ENCODE measurements around the gene FLYWCH2. TPM values are rescaled to one million over a fixed set of nuclear protein-coding genes. Genes with fewer than 3 reads are reported as not detected.

The FLYWCH2 gene
- total RNA-seq, 1 donor from 2014 or later, result 15.8 TPM

GRCh38 chr16:2839650-2840450, 43.2 kb upstream of the FLYWCH2 start:
- Histone ChIP-seq H4K20me1 (ENCODE audit: low read depth) (no peaks in the 10 kb centered on the region), H3K9ac (no peak overlapping the region), H3K27me3 (peaks cover 18% of the 10 kb centered on the region), H3K79me2 (ENCODE audit: low read depth) (no peaks in the 10 kb centered on the region), H3K9me3 (ENCODE audit: low read depth) (no peaks in the 10 kb centered on the region), H3F3A (ENCODE audit: low read depth) (no peaks in the 10 kb centered on the region), H3K4me1 (no peaks in the 10 kb centered on the region), H3K36me3 (no peaks in the 10 kb centered on the region), H3K4me2 (no peak overlapping the region), H3K4me3 (no peak overlapping the region), H2AFZ (replicated peaks) (no peak overlapping the region), H3K27ac (no peak overlapping the region)
- H3K9me3 Mint-ChIP-seq, result no peaks in the 10 kb centered on the region
- no peak for TF ChIP-seq EZH2 (IDR thresholded peaks at IDR 0.05)
- TF ChIP-seq CTCF (IDR thresholded peaks at IDR 0.05), result no peak
- TF ChIP-seq EZH2phosphoT487 (IDR thresholded peaks at IDR 0.05), result no peak
- no peak for DNase-seq (ENCODE audit: low spot score)
- H3K27ac Mint-ChIP-seq, result no peak overlapping the region
- H3K27me3 Mint-ChIP-seq (ENCODE audit: insufficient read depth, low read depth), result peaks cover 17% of the 10 kb centered on the region
- peaks cover 15% of the 10 kb centered on the region for H3K4me1 Mint-ChIP-seq
- H3K4me3 Mint-ChIP-seq, result no peak overlapping the region
- H3K36me3 Mint-ChIP-seq, result no peaks in the 10 kb centered on the region

- Mint-ChIP-seq H3K4me1 (peaks cover 9% of the 10 kb centered on the region), H3K4me3 (no peak overlapping the region), H3K27me3 (ENCODE audit: insufficient read depth, low read depth) (peaks cover 13% of the 10 kb centered on the region), H3K9me3 (no peaks in the 10 kb centered on the region), H3K27ac (no peak overlapping the region), H3K36me3 (no peaks in the 10 kb centered on the region)
- no peaks in the 10 kb centered on the region for H4K20me1 ChIP-seq (ENCODE audit: low read depth)
- H2AFZ ChIP-seq (replicated peaks), result no peak overlapping the region
- H3K4me1 ChIP-seq, result no peaks in the 10 kb centered on the region
- no peaks in the 10 kb centered on the region for H3F3A ChIP-seq (ENCODE audit: low read depth)
- H3K4me2 ChIP-seq, result no peak overlapping the region
- H3K27me3 ChIP-seq, result peaks cover 25% of the 10 kb centered on the region
- no peak overlapping the region for H3K27ac ChIP-seq
- no peak overlapping the region for H3K4me3 ChIP-seq
- H3K9ac ChIP-seq, result no peak overlapping the region
- H3K79me2 ChIP-seq (ENCODE audit: low read depth), result no peaks in the 10 kb centered on the region
- no peaks in the 10 kb centered on the region for H3K36me3 ChIP-seq
- no peaks in the 10 kb centered on the region for H3K9me3 ChIP-seq (ENCODE audit: low read depth)
- TF ChIP-seq CTCF (IDR thresholded peaks at IDR 0.05), result no peak
- DNase-seq (ENCODE audit: low spot score), result no peak
Measured at GRCh38 chr16:2840914-2841313, 42.1 kb upstream of the FLYWCH2 start.

- H3K4me1 ChIP-seq, result no peaks in the 10 kb centered on the region
- no peaks in the 10 kb centered on the region for H4K20me1 ChIP-seq (ENCODE audit: low read depth)
- H3K79me2 ChIP-seq (ENCODE audit: low read depth), result no peaks in the 10 kb centered on the region
- DNase-seq (ENCODE audit: low spot score), result no peak
- Mint-ChIP-seq H3K9me3 (no peaks in the 10 kb centered on the region), H3K4me3 (no peak overlapping the region), H3K4me1 (peaks cover 8% of the 10 kb centered on the region), H3K27ac (no peak overlapping the region), H3K27me3 (ENCODE audit: insufficient read depth, low read depth) (peaks cover 12% of the 10 kb centered on the region), H3K36me3 (no peaks in the 10 kb centered on the region)
- H3F3A ChIP-seq (ENCODE audit: low read depth), result no peaks in the 10 kb centered on the region
- H2AFZ ChIP-seq (replicated peaks), result no peak overlapping the region
- peaks cover 25% of the 10 kb centered on the region for H3K27me3 ChIP-seq
- H3K9me3 ChIP-seq (ENCODE audit: low read depth), result no peaks in the 10 kb centered on the region
- TF ChIP-seq CTCF (IDR thresholded peaks at IDR 0.05) (no peak), EZH2phosphoT487 (IDR thresholded peaks at IDR 0.05) (no peak), EZH2 (IDR thresholded peaks at IDR 0.05) (no peak)
- no peak overlapping the region for H3K4me2 ChIP-seq
- no peak overlapping the region for H3K4me3 ChIP-seq
- H3K27ac ChIP-seq, result no peak overlapping the region
- no peak overlapping the region for H3K9ac ChIP-seq
- H3K36me3 ChIP-seq, result no peaks in the 10 kb centered on the region
Measured at GRCh38 chr16:2841606-2842339, 41.2 kb upstream of the FLYWCH2 start.
